SK-N-SH (cell line): ENCODE measurements around the gene MRM3. TPM values are rescaled to one million over a fixed set of nuclear protein-coding genes. Genes with fewer than 3 reads are reported as not detected.

Source experiments
- CTCF ChIA-PET: fragments of 300-600, 350-600 bp; formaldehyde crosslinking; extraction: SDS; loops from one replicate; lab custom pipeline; 2021; lab: Yijun Ruan, JAX
- POLR2A ChIA-PET: fragments of 350-600 bp; sonication (Branson Sonifier 250); formaldehyde crosslinking; extraction: SDS; loops from one replicate; lab custom pipeline; 2020; ENCODE audit warnings: antibody characterized with exemption, inconsistent platforms; lab: Yijun Ruan, JAX
- DNase-seq: peaks from one replicate; pipeline ENCODE4 v3.0.0; 2012
- H2AFZ ChIP-seq: fragments of 200-600 bp; sonication (generic); 2 replicates; pipeline ENCODE4 v1.8.1; 2016; ENCODE audit warnings: antibody characterized with exemption, mild to moderate bottlenecking, low read depth
- H3F3A ChIP-seq: fragments of 200-600 bp; sonication (generic); replicated peaks from 2 replicates; pipeline ENCODE3; 2016; ENCODE audit warnings: antibody characterized with exemption, mild to moderate bottlenecking; ENCODE audit not compliant: insufficient read depth
- H3K27ac ChIP-seq, 2 experiments: fragments of 200-500 bp in 1 of 2; fragments of 200-600 bp in 1 of 2; sonication (Bioruptor generic) in 1 of 2; sonication (generic), shearing (Covaris generic) in 1 of 2; 2 replicates each; pipeline versions ENCODE4 v1.5.1 to v1.6.1; 2014 to 2016; ENCODE audit warnings: low read depth in 2 of 2, inconsistent platforms in 1 of 2, low read length in 1 of 2, mild to moderate bottlenecking in 1 of 2, mixed read lengths in 1 of 2
- H3K27me3 ChIP-seq: fragments of 200-600 bp; sonication (generic), shearing (Covaris generic); 2 replicates; pipeline ENCODE4 v1.6.1; 2016; ENCODE audit warnings: mixed run types; ENCODE audit not compliant: insufficient read depth
- H3K36me3 ChIP-seq, 2 experiments: fragments of 200-500 bp in 1 of 2; fragments of 200-600 bp in 1 of 2; sonication (Bioruptor generic) in 1 of 2; sonication (generic) in 1 of 2; replicated peaks in 1 of 2; 2 replicates each; pipeline versions ENCODE3 to v1.5.1; 2014 to 2016; ENCODE audit warnings: low read length in 1 of 2, mild to moderate bottlenecking in 1 of 2; ENCODE audit not compliant: insufficient read depth in 2 of 2, control insufficient read depth in 1 of 2
- H3K4me1 ChIP-seq, 2 experiments: fragments of 200-500 bp in 1 of 2; fragments of 200-600 bp in 1 of 2; sonication (Bioruptor generic) in 1 of 2; sonication (generic), shearing (Covaris generic) in 1 of 2; 2 replicates each; pipeline versions ENCODE4 v1.5.1 to v1.6.1; 2014 to 2016; ENCODE audit warnings: low read depth in 1 of 2, low read length in 1 of 2, mixed run types in 1 of 2; ENCODE audit not compliant: insufficient read depth in 2 of 2, control insufficient read depth in 1 of 2
- H3K4me2 ChIP-seq: fragments of 200-600 bp; sonication (generic), shearing (Covaris generic); 2 replicates; pipeline ENCODE4 v1.6.1; 2017; ENCODE audit warnings: mixed run types
- H3K4me3 ChIP-seq, 2 experiments: fragments of 200-500 bp in 1 of 2; fragments of 200-600 bp in 1 of 2; sonication (Bioruptor generic) in 1 of 2; sonication (generic), shearing (Covaris generic) in 1 of 2; 2 replicates each; pipeline versions ENCODE4 v1.5.1 to v1.8.1; 2014 to 2016; ENCODE audit warnings: low read depth in 2 of 2, inconsistent platforms in 1 of 2, low read length in 1 of 2, mild to moderate bottlenecking in 1 of 2, mixed read lengths in 1 of 2, moderate library complexity in 1 of 2
- H3K79me2 ChIP-seq: fragments of 200-600 bp; sonication (generic); 2 replicates; pipeline ENCODE4 v1.8.1; 2017; ENCODE audit warnings: mild to moderate bottlenecking; ENCODE audit not compliant: insufficient read depth
- H3K9ac ChIP-seq: fragments of 200-600 bp; sonication (generic); 2 replicates; pipeline ENCODE4 v1.6.1; 2017; ENCODE audit warnings: mixed run types
- H3K9me2 ChIP-seq: fragments of 200-600 bp; sonication (generic); 2 replicates; pipeline ENCODE4 v1.6.1; 2017; ENCODE audit warnings: mixed run types
- H3K9me3 ChIP-seq: fragments of 200-600 bp; sonication (generic); 2 replicates; pipeline ENCODE4 v1.6.1; 2017; ENCODE audit warnings: mixed run types, mild to moderate bottlenecking, moderate library complexity
- H4K20me1 ChIP-seq: fragments of 200-600 bp; sonication (generic); 2 replicates; pipeline ENCODE4 v1.6.1; 2017; ENCODE audit warnings: mild to moderate bottlenecking, mixed run types; ENCODE audit not compliant: insufficient read depth
- CHD2 ChIP-seq: fragments of 150-350 bp; IDR thresholded peaks from 2 replicates; pipeline ENCODE4 v1.6.1; 2018; ENCODE audit warnings: low read length; ENCODE audit not compliant: partially characterized antibody
- ELF1 ChIP-seq: IDR thresholded peaks from 2 replicates; pipeline ENCODE4 v1.4.0; 2012
- FOSL2 ChIP-seq: IDR thresholded peaks from 2 replicates; pipeline ENCODE4 v1.4.0; 2012; ENCODE audit warnings: low read depth, mild to moderate bottlenecking, moderate library complexity, borderline replicate concordance
- FOXM1 ChIP-seq: IDR thresholded peaks from 2 replicates; pipeline ENCODE4 v1.4.0; 2012; ENCODE audit warnings: low read depth, mild to moderate bottlenecking
- GABPA ChIP-seq: IDR thresholded peaks from 2 replicates; pipeline ENCODE4 v1.4.0; 2012; ENCODE audit warnings: low read depth, mild to moderate bottlenecking
- GATA2 ChIP-seq: sonication (generic); formaldehyde crosslinking; IDR thresholded peaks from 2 replicates; pipeline ENCODE4 v1.5.0; 2020; ENCODE audit warnings: mild to moderate bottlenecking, missing genetic modification reagents
- RAD21 ChIP-seq: IDR thresholded peaks from 2 replicates; pipeline ENCODE4 v1.6.1; 2012; ENCODE audit warnings: mild to moderate bottlenecking, low read length
- RFX5 ChIP-seq: IDR thresholded peaks from 2 replicates; pipeline ENCODE4 v1.6.1; 2012; ENCODE audit warnings: mild to moderate bottlenecking, improper control_type of control experiment, low read length
- RXRA ChIP-seq: IDR thresholded peaks from 2 replicates; pipeline ENCODE4 v1.4.0; 2012; ENCODE audit warnings: low read depth, mild to moderate bottlenecking, borderline replicate concordance
- TAF1 ChIP-seq: IDR thresholded peaks from 2 replicates; pipeline ENCODE4 v1.6.1; 2012; ENCODE audit warnings: low read depth, mild to moderate bottlenecking, low read length, moderate library complexity, borderline replicate concordance
- TEAD4 ChIP-seq: IDR thresholded peaks from 2 replicates; pipeline ENCODE4 v1.4.0; 2012; ENCODE audit warnings: mild to moderate bottlenecking, borderline replicate concordance; ENCODE audit not compliant: insufficient read depth
- WGBS: methylation state at CpG from one replicate; pipeline ENCODE4 v1.1.6; 2017; ENCODE audit warnings: low lambda C conversion rate; 5-methylcytosine and 5-hydroxymethylcytosine counted together
- polyA plus RNA-seq, 3 experiments: library from polyadenylated mRNA; depleted of rRNA; stranded (reverse); fragments of >200 nt; gene quantifications; 2 replicates each; pipeline ENCODE4 v1.2.3, GENCODE V29; 2012
- TF ChIP-seq, protein P1 (sequence below): fragments of 150-350 bp; IDR thresholded peaks from 2 replicates; pipeline ENCODE4 v1.6.1; 2016; ENCODE audit warnings: mild to moderate bottlenecking, low read depth, low read length
- TF ChIP-seq, protein P2 (sequence below): IDR thresholded peaks from 2 replicates; pipeline ENCODE4 v1.4.0; 2012; ENCODE audit warnings: low read depth, borderline replicate concordance

Gene MRM3
- polyA plus RNA-seq, 1 of the 3 experiments (the other 2 are of a cell fraction) = 16.4 TPM

DNA sequence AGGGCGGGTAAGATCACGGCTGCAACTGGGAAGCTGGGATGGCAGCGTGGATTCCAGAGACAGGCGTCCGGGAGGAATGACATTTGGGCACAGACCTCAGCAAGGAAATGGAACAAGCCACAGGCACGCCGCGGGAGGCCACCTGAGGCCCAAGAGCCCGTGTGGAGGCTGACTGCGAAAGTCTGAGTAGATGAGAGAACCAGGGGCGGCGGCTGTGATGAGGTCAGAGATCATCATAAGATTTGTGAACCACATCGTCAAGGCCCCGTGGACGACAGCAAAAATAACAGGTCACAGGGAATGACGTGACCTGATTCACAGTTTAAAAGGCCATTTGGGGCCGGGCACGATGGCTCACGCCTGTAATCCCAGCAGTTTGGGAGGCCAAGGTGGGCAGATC is 48.2 kb downstream of the MRM3 start:
- no peak overlapping the region for H3K27ac ChIP-seq
- no peak overlapping the region for H3K4me3 ChIP-seq
- no peak overlapping the region for H2AFZ ChIP-seq
- DNase-seq = no peak
- ChIA-PET POLR2A (no interaction called here), CTCF (interaction anchor here (0.8 kb wide), 1 partner anchor 31 kb away, joined by 3 read pairs; no protein-coding TSS in a partner anchor)
- TF ChIP-seq, protein P1, sequence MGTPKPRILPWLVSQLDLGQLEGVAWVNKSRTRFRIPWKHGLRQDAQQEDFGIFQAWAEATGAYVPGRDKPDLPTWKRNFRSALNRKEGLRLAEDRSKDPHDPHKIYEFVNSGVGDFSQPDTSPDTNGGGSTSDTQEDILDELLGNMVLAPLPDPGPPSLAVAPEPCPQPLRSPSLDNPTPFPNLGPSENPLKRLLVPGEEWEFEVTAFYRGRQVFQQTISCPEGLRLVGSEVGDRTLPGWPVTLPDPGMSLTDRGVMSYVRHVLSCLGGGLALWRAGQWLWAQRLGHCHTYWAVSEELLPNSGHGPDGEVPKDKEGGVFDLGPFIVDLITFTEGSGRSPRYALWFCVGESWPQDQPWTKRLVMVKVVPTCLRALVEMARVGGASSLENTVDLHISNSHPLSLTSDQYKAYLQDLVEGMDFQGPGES = no peak
- TF ChIP-seq, protein P2, sequence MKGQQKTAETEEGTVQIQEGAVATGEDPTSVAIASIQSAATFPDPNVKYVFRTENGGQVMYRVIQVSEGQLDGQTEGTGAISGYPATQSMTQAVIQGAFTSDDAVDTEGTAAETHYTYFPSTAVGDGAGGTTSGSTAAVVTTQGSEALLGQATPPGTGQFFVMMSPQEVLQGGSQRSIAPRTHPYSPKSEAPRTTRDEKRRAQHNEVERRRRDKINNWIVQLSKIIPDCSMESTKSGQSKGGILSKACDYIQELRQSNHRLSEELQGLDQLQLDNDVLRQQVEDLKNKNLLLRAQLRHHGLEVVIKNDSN = no peak
- TF ChIP-seq TAF1 (no peak), GATA2 (CRISPR knock-in tag) (no peak), RFX5 (no peak)
- H3K9me2 ChIP-seq = no peaks in the 10 kb centered on the region
- H4K20me1 ChIP-seq = no peaks in the 10 kb centered on the region
- H3K79me2 ChIP-seq = no peaks in the 10 kb centered on the region
- H3K9ac ChIP-seq = no peak overlapping the region
- 74% methylated on average over 19 of the region's 19 CpGs for WGBS
- peaks cover 27% of the 10 kb centered on the region; the same call in 1 of the 2 replicates for H3K27me3 ChIP-seq
- no peaks in the 10 kb centered on the region for H3F3A ChIP-seq
- H3K9me3 ChIP-seq = no peaks in the 10 kb centered on the region
- no peak overlapping the region for H3K4me2 ChIP-seq
- no peaks in the 10 kb centered on the region for H3K36me3 ChIP-seq
- H3K4me1 ChIP-seq = no peaks in the 10 kb centered on the region

DNA sequence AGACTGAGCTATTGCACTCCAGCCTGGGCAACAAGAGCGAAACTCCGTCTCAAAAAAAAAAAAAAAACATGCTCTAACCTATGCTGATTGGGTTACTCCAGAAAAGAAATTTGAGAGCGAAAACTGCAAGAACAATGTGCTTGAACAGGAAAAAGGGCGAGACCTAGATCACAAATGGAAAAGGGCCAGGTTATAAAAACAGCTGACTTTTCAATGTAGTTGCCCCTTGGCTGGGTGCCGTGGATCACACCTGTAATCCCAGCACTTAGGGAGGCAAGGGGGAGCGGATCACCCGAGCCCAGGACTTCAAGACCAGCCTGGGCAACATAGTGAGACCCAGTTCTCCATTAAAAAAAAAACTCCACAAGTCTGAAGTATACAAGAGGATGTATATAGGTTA is 48.8 kb downstream of the MRM3 start:
- 55% methylated on average over 7 of the region's 7 CpGs for WGBS
- Histone ChIP-seq H3K9me2 (no peaks in the 10 kb centered on the region), H3F3A (no peaks in the 10 kb centered on the region), H3K4me2 (no peak overlapping the region), H3K27ac (no peak overlapping the region), H3K4me3 (no peak overlapping the region), H4K20me1 (no peaks in the 10 kb centered on the region), H3K9me3 (no peaks in the 10 kb centered on the region), H3K36me3 (no peaks in the 10 kb centered on the region), H3K27me3 (peaks cover 21% of the 10 kb centered on the region; the same call in 1 of the 2 replicates), H3K9ac (no peak overlapping the region), H3K79me2 (no peaks in the 10 kb centered on the region), H3K4me1 (no peaks in the 10 kb centered on the region), H2AFZ (no peak overlapping the region)
- no peak for TF ChIP-seq TEAD4
- TF ChIP-seq RXRA = no peak
- TF ChIP-seq ELF1 = no peak
- TF ChIP-seq FOSL2 = no peak
- TF ChIP-seq CHD2 = no peak
- TF ChIP-seq GABPA = no peak
- no peak for TF ChIP-seq RAD21
- TF ChIP-seq FOXM1 = no peak
- POLR2A ChIA-PET = no interaction called here
- CTCF ChIA-PET = interaction anchor here (0.9 to 1.1 kb wide), 2 partner anchors 11 to 17 kb away, joined by 3 read pairs; no protein-coding TSS in a partner anchor
- DNase-seq = no peak
